ENCODE data around the gene MIA2. TPM values are rescaled to one million over a fixed set of nuclear protein-coding genes. Genes with fewer than 3 reads are reported as not detected.
A peak's percentile ranks its signal among the peaks of the same experiment; 100 is the strongest.
"Not testable (repeated sequence)": the region's sequence is repeated elsewhere in the genome, so short reads cannot be mapped to it uniquely, and the experiment has no call there.

MIA2 gene
- total and polyA plus RNA-seq, 8 donors, result 24.7 to 47.4 (median 34.4) TPM

DNA sequence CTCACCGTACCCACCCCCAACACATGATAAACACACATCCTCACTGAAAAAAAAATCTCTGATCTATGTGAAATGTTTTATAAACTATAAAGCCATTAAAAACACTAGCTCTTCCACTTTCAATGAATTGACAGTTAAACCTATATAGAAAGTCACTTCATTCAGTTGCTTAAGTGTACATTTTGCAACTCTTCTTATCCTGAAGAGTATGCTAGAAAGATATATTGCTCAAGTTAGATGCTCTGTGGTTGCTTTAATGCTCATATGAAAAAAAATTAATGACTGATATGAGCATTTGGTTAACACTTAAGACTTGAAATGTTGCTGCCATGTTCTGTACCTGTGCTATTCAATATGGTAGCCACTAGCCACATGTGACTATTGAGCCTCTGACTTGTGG, 21.0 kb upstream of the MIA2 start:
- Histone ChIP-seq H3K4me3 (no peak overlapping the region), H3K27ac (no peak overlapping the region), H3K4me1 (no peaks in the 10 kb centered on the region), H3K27me3 (no peaks in the 10 kb centered on the region), H3K9me3 (no peaks in the 10 kb centered on the region), H3K36me3 (no peaks in the 10 kb centered on the region)
- TF ChIP-seq CTCF (IDR thresholded peaks at IDR 0.05), result no peak
- intact Hi-C loops (cut with DNase I), result no loop called here
- no peak for ATAC-seq
- DNase-seq, result no peak
- no peak for FAIRE-seq
- WGBS, 2 donors, result 87 to 91% methylated on average over 1 of the region's 1 CpG

DNA sequence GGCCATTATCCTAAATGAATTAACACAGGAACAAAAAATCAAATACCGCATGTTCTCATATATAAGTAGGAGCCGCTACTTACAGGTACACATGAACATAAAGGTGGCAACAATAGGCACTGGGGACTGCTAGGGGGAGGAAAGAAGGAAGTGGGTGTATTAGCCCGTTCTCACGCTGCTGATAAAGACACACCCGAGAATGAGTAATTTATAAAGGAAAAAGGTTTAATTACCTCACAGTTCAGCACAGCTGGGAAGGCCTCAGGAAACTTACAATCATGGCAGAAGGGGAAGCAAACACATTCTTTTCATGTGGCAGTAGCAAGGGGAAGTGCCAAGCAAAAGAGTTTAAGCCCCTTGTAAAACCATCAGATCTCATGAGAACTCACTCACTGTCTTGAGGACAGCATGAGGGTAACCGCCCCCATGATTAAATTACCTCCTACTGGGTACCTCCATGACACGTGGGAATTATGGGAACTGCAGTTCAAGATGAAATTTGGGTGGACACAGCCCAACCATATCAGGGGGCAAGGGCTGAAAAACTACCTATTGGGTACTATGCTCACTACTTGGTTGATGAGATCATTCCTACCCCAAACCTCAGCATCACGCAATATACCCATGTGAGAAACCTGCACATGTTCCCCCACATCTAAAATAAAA, 16.4 kb upstream of the MIA2 start:
- Histone ChIP-seq H3K4me1 (peaks cover 0 to 4% (median 0%) of the 10 kb centered on the region in 3 donors), H3K36me3 (no peaks in the 10 kb centered on the region), H3K4me3 (no peak overlapping the region), H3K27ac (no peak overlapping the region), H3K27me3 (no peaks in the 10 kb centered on the region), H3K9me3 (no peaks in the 10 kb centered on the region)
- intact Hi-C loops (cut with DNase I), result no loop called here
- TF ChIP-seq CTCF (IDR thresholded peaks at IDR 0.05), result no peak
- 77 to 79% methylated on average over 8 of the region's 8 CpGs for WGBS, 2 donors
- DNase-seq, result no peak
- no peak for ATAC-seq
- FAIRE-seq, result no peak

DNA sequence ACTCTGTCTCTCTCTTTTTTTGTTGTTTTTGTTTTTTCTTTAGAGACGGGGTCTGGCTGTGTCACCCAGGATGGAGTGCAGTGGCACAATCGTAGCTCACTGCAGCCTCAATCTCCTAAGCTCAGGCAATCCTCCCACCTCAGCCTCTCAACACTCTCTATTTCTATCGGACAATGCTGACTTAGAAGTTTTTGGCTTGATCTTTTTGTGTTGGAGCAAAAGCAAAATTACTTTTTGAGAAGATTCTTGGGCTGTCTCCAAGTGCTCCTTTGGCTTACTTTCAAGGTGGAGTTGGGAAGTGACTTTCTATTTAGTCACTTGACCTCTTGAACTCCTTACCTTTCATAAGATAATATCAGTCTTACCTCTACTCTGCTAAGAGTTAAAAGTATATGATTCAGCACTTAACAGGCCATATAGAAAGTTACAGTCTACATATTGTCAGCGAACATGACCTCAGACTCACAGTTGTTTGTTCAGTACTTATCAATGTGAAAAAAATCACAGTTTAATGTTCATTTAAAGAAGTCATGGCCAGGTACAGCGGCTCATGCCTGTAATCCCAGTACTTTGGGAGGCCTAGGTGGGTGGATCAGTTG, 15.4 kb upstream of the MIA2 start:
- ATAC-seq, result peak in 3 of 4 donors; percentile 23 to 61 (median 42)
- Histone ChIP-seq H3K4me3 (no peak overlapping the region), H3K27ac (no peak overlapping the region), H3K9me3 (no peaks in the 10 kb centered on the region), H3K27me3 (no peaks in the 10 kb centered on the region), H3K36me3 (no peaks in the 10 kb centered on the region), H3K4me1 (peaks cover 0 to 4% (median 0%) of the 10 kb centered on the region in 3 donors)
- DNase-seq, result no peak
- intact Hi-C loops (cut with DNase I), result no loop called here
- FAIRE-seq, result no peak
- 41 to 43% methylated on average over 5 of the region's 5 CpGs for WGBS, 2 donors
- no peak for TF ChIP-seq CTCF (IDR thresholded peaks at IDR 0.05)

GRCh38 chr14:39219075-39219499, 14.6 kb upstream of the MIA2 start:
- H3K36me3 ChIP-seq, result no peaks in the 10 kb centered on the region
- FAIRE-seq, result no peak
- DNase-seq, result no peak
- no peaks in the 10 kb centered on the region for H3K9me3 ChIP-seq
- H3K4me1 ChIP-seq, result peaks cover 0 to 4% (median 0%) of the 10 kb centered on the region in 3 donors
- 80 to 82% methylated on average over 3 of the region's 3 CpGs for WGBS, 2 donors
- H3K4me3 ChIP-seq, result no peak overlapping the region
- no peak for ATAC-seq
- H3K27me3 ChIP-seq, result no peaks in the 10 kb centered on the region
- intact Hi-C loops (cut with DNase I), result no loop called here
- TF ChIP-seq CTCF (IDR thresholded peaks at IDR 0.05), result no peak
- no peak overlapping the region for H3K27ac ChIP-seq

DNA sequence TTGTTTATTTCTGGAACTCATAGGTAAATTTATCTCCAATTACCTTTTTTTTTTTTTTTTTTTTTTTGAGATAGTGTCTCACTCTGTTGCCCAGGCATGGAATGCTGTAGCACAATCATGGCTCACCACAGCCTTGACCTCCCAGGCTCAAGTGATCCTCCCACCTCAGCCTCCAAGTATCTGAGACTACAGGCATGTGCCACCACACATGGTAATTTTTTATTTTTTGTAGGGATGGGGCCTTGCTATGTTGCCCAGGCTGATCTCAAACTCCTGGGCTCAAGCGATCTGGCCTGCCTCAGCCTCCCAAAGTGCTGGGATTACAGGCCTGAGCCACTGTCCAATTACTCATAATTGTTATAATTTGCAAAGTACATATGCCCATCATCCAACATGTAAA, 13.2 kb upstream of the MIA2 start:
- ATAC-seq; H3K4me3 ChIP-seq; H3K27ac ChIP-seq; H3K4me1 ChIP-seq; DNase-seq; H3K9me3 ChIP-seq; H3K27me3 ChIP-seq; H3K36me3 ChIP-seq; intact Hi-C loops (cut with DNase I); FAIRE-seq: not testable (repeated sequence)
- WGBS, 2 donors, result 97 to 98% methylated on average over 1 of the region's 1 CpG
